ENCODE data around the gene PHACTR4. TPM values are rescaled to one million over a fixed set of nuclear protein-coding genes. Genes with fewer than 3 reads are reported as not detected.
"Not testable (repeated sequence)": the region's sequence is repeated elsewhere in the genome, so short reads cannot be mapped to it uniquely, and the experiment has no call there.

PHACTR4 gene
- total RNA-seq, 1 donor from 2014 or later, result 30.5 TPM

GRCh38 chr1:28505406-28506187 is 136.1 kb downstream of the PHACTR4 start, which contains the start of gene RCC1:
TSS of gene RCC1 (plus strand) at chr1:28506043. CDS start at chr1:28529867, 23,824 bp downstream.
- peaks cover 29% of the 10 kb centered on the region for H3K4me1 Mint-ChIP-seq
- peak within 1 kb of the TSS; percentile 92 for H3K4me3 Mint-ChIP-seq
- peak within 1 kb of the TSS; percentile 99 for H3K27ac Mint-ChIP-seq
- peak; percentile 99 for DNase-seq
- intact Hi-C loops (cut with micrococcal nuclease), result loop anchor here (1.0 to 5.0 kb wide), 6 partner anchors 48 to 259 kb away; partner anchors contain the start of genes PHACTR4, TRNAU1AP and YTHDF2
- peaks cover 2% of the 10 kb centered on the region for H3K27me3 Mint-ChIP-seq
- H3K36me3 Mint-ChIP-seq (ENCODE audit: low read depth), result peaks cover 51% of the 10 kb centered on the region
- H3K9me3 Mint-ChIP-seq, result peaks cover 5% of the 10 kb centered on the region

DNA sequence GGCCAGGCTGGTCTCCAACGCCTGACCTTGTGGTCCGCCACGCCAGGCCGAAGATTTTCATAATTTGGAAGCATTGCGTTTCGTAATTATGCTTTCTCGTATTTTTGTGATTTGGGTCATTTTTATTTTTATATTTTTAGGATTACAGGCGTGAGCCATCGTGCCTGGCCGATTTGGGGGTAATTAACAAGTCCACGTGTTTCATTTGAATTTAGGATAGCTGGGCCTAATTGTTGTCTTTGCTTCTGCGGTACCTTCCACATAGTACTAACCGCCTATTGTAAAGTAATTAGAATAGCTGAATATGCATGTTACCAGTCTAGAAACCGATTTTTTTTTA is 137.3 kb downstream of the PHACTR4 start:
- H3K4me3 Mint-ChIP-seq, result peak overlapping the region; percentile 92
- peaks cover 30% of the 10 kb centered on the region for H3K4me1 Mint-ChIP-seq
- DNase-seq, result peak; percentile 64
- H3K9me3 Mint-ChIP-seq, result peaks cover 5% of the 10 kb centered on the region
- H3K27ac Mint-ChIP-seq, result peak overlapping the region; percentile 99
- intact Hi-C loops (cut with micrococcal nuclease), result loop anchor here (5.0 kb wide), 1 partner anchor 55 kb away; no protein-coding TSS in a partner anchor
- H3K27me3 Mint-ChIP-seq, result peaks cover 2% of the 10 kb centered on the region
- peaks cover 63% of the 10 kb centered on the region for H3K36me3 Mint-ChIP-seq (ENCODE audit: low read depth)

GRCh38 chr1:28507247-28507645 is 137.7 kb downstream of the PHACTR4 start:
- DNase-seq, result peak; percentile 73
- intact Hi-C loops (cut with micrococcal nuclease), result loop anchor here (5.0 kb wide), 1 partner anchor 55 kb away; no protein-coding TSS in a partner anchor
- peaks cover 32% of the 10 kb centered on the region for H3K4me1 Mint-ChIP-seq
- H3K9me3 Mint-ChIP-seq, result peaks cover 5% of the 10 kb centered on the region
- peak overlapping the region; percentile 92 for H3K4me3 Mint-ChIP-seq
- H3K36me3 Mint-ChIP-seq (ENCODE audit: low read depth), result peaks cover 67% of the 10 kb centered on the region
- peak overlapping the region; percentile 99 for H3K27ac Mint-ChIP-seq
- peaks cover 2% of the 10 kb centered on the region for H3K27me3 Mint-ChIP-seq

- DNase-seq, result peak; percentile 67
- Mint-ChIP-seq H3K36me3 (ENCODE audit: low read depth) (peaks cover 73% of the 10 kb centered on the region), H3K27ac (peak overlapping the region; percentile 99), H3K9me3 (peaks cover 5% of the 10 kb centered on the region), H3K4me1 (peaks cover 38% of the 10 kb centered on the region), H3K27me3 (peaks cover 2% of the 10 kb centered on the region), H3K4me3 (peak overlapping the region; percentile 92)
- intact Hi-C loops (cut with micrococcal nuclease), result loop anchor here (5.0 kb wide), 1 partner anchor 56 kb away; no protein-coding TSS in a partner anchor
These were observed 138.3 kb downstream of the PHACTR4 start for GRCh38 chr1:28507646-28508434.

- peaks cover 5% of the 10 kb centered on the region for H3K9me3 Mint-ChIP-seq
- DNase-seq, result peak; percentile 65
- peaks cover 79% of the 10 kb centered on the region for H3K36me3 Mint-ChIP-seq (ENCODE audit: low read depth)
- H3K27me3 Mint-ChIP-seq, result peaks cover 2% of the 10 kb centered on the region
- intact Hi-C loops (cut with micrococcal nuclease), result loop anchor here (5.0 kb wide), 1 partner anchor 56 kb away; no protein-coding TSS in a partner anchor
- H3K4me3 Mint-ChIP-seq, result peak overlapping the region; percentile 92
- peak overlapping the region; percentile 99 for H3K27ac Mint-ChIP-seq
- H3K4me1 Mint-ChIP-seq, result peaks cover 38% of the 10 kb centered on the region
These were observed 138.9 kb downstream of the PHACTR4 start for GRCh38 chr1:28508435-28508754.

- Mint-ChIP-seq H3K27ac (peak overlapping the region; percentile 99), H3K27me3 (peaks cover 2% of the 10 kb centered on the region), H3K4me1 (peaks cover 38% of the 10 kb centered on the region), H3K9me3 (peaks cover 5% of the 10 kb centered on the region), H3K4me3 (peak overlapping the region; percentile 92), H3K36me3 (ENCODE audit: low read depth) (peaks cover 89% of the 10 kb centered on the region)
- DNase-seq, result peak; percentile 66
- intact Hi-C loops (cut with micrococcal nuclease), result loop anchor here (5.0 kb wide), 1 partner anchor 57 kb away; no protein-coding TSS in a partner anchor
These were observed 140.2 kb downstream of the PHACTR4 start for GRCh38 chr1:28509705-28510272.

- Mint-ChIP-seq H3K36me3 (ENCODE audit: low read depth) (peaks cover 91% of the 10 kb centered on the region), H3K27ac (peak overlapping the region; percentile 99), H3K4me1 (peaks cover 42% of the 10 kb centered on the region), H3K4me3 (peak overlapping the region; percentile 92), H3K9me3 (peaks cover 5% of the 10 kb centered on the region), H3K27me3 (peaks cover 2% of the 10 kb centered on the region)
- intact Hi-C loops (cut with micrococcal nuclease), result no loop called here
- DNase-seq, result peak; percentile 64
These were observed 140.9 kb downstream of the PHACTR4 start for GRCh38 chr1:28510273-28510969.

DNA sequence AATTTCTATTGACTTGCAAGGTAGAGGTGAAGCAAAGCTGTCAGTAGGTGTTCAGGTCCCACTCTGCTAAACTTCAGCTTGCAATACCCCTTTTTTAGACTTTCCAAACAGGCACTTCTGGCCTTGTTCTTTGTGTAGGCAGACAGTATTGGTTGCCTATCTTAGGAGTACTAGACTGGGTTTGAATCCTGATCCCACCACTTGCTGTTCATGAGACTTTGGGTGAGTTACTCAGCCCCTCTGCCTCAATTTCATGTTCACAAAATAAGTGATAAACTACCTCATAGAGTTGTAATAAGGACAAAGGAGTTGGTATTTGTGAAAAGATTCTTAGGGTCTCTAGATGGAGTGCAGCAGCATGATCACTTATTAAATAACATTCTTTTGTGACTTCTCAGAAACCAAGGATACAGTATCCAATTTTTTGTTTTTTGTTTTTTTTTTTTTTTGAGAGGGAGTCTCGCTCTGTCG is 141.5 kb downstream of the PHACTR4 start:
- intact Hi-C loops (cut with micrococcal nuclease), result no loop called here
- Mint-ChIP-seq H3K27me3 (peaks cover 2% of the 10 kb centered on the region), H3K4me1 (peaks cover 39% of the 10 kb centered on the region), H3K4me3 (peak overlapping the region; percentile 92), H3K27ac (peak overlapping the region; percentile 99), H3K36me3 (ENCODE audit: low read depth) (peaks cover 86% of the 10 kb centered on the region), H3K9me3 (peaks cover 5% of the 10 kb centered on the region)
- DNase-seq, result no peak

GRCh38 chr1:28512058-28512611 is 142.6 kb downstream of the PHACTR4 start:
- Mint-ChIP-seq H3K27me3 (peaks cover 2% of the 10 kb centered on the region), H3K27ac (peak overlapping the region; percentile 99), H3K4me1 (peaks cover 44% of the 10 kb centered on the region), H3K4me3 (peak overlapping the region; percentile 92), H3K36me3 (ENCODE audit: low read depth) (peaks cover 75% of the 10 kb centered on the region), H3K9me3 (peaks cover 5% of the 10 kb centered on the region)
- intact Hi-C loops (cut with micrococcal nuclease), result no loop called here
- DNase-seq, result no peak

DNA sequence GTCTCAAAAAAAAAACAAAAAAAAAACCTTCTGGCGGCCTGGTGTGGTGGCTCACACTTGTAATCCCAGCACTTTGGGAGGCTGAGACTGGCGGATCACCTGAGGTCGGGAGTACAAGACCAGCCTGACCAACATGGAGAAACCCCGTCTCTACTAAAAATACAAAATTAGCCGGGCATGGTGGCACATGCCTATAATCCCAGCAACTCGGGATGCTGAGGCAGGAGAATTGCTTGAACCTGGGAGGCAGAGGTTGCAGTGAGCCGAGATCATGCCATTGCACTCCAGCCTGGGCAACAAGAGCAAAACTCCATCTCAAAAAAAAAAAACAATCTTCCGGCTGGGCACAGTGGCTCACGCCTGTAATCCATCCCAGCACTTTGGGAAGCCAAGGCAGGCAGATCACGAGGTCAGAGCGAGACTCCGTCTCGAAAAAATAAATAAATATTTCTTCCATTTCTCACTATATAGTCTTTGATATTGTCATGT is 144.9 kb downstream of the PHACTR4 start:
- H3K27me3 Mint-ChIP-seq; DNase-seq; H3K4me3 Mint-ChIP-seq; H3K9me3 Mint-ChIP-seq; intact Hi-C loops (cut with micrococcal nuclease): not testable (repeated sequence)
- Mint-ChIP-seq H3K36me3 (ENCODE audit: low read depth) (peaks cover 57% of the 10 kb centered on the region), H3K4me1 (peaks cover 46% of the 10 kb centered on the region), H3K27ac (peak overlapping the region; percentile 74)

DNA sequence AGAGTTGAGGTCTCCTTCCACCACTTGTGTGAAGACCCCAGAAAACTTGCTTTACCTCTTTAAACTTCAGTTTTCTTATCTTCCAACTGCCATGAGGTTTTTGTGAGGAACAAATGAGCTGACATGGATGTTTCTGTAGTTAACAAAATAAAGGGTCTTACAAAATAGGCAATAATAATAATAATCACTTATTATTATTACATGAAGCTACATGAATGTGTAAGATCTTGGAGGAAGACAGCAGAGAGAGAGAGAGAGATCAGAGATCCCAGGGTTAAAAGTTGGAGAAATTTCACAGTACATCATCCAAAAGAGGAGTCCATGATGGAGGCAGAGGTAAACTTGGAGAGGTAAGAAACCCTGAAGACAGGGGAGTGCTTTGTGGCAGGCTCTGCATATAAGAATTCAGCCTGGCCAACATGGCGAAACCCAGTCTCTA is 147.0 kb downstream of the PHACTR4 start:
- no peaks in the 10 kb centered on the region for H3K9me3 Mint-ChIP-seq
- H3K36me3 Mint-ChIP-seq (ENCODE audit: low read depth), result peaks cover 45% of the 10 kb centered on the region
- intact Hi-C loops (cut with micrococcal nuclease), result loop anchor here (5.0 kb wide), 1 partner anchor 666 kb away; the partner anchor contains the start of gene SRSF4
- H3K27ac Mint-ChIP-seq, result peak overlapping the region; percentile 97
- peaks cover 38% of the 10 kb centered on the region for H3K4me1 Mint-ChIP-seq
- no peaks in the 10 kb centered on the region for H3K27me3 Mint-ChIP-seq
- no peak overlapping the region for H3K4me3 Mint-ChIP-seq
- DNase-seq, result no peak

DNA sequence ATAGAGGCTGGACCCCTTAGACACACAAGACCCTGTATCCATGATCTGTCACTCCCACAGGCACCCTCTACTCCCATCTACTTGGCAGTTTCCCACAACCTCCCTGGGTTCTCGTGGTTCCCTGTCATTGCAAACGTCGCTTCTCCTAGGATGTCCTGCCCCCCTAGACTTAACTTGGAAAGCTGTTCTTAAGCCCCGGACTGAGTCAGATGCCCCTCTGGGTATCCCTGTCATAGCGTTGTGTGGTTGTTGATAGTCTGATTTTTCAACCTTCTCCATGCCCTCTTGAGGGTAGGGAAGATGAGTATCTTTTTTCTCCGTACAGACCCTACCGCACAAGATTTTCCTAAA is 148.1 kb downstream of the PHACTR4 start:
- H3K9me3 Mint-ChIP-seq, result no peaks in the 10 kb centered on the region
- peaks cover 42% of the 10 kb centered on the region for H3K36me3 Mint-ChIP-seq (ENCODE audit: low read depth)
- H3K4me3 Mint-ChIP-seq, result peak overlapping the region; percentile 89
- H3K27me3 Mint-ChIP-seq, result no peaks in the 10 kb centered on the region
- intact Hi-C loops (cut with micrococcal nuclease), result loop anchor here (1.0 to 5.0 kb wide), 2 partner anchors 86 to 665 kb away; partner anchors contain the start of gene SRSF4
- peaks cover 39% of the 10 kb centered on the region for H3K4me1 Mint-ChIP-seq
- DNase-seq, result no peak
- peak overlapping the region; percentile 97 for H3K27ac Mint-ChIP-seq
